SK-N-SH (cell line): ENCODE data around the gene ESRRA. TPM values are rescaled to one million over a fixed set of nuclear protein-coding genes. Genes with fewer than 3 reads are reported as not detected.

ENCODE experiments used
- CTCF ChIA-PET: fragments of 300-600, 350-600 bp; formaldehyde crosslinking; extraction: SDS; loops from one replicate; lab custom pipeline; 2021; lab: Yijun Ruan, JAX
- POLR2A ChIA-PET: fragments of 350-600 bp; sonication (Branson Sonifier 250); formaldehyde crosslinking; extraction: SDS; loops from one replicate; lab custom pipeline; 2020; ENCODE audit warnings: antibody characterized with exemption, inconsistent platforms; lab: Yijun Ruan, JAX
- DNase-seq: peaks from one replicate; pipeline ENCODE4 v3.0.0; 2012
- H2AFZ ChIP-seq: fragments of 200-600 bp; sonication (generic); 2 replicates; pipeline ENCODE4 v1.8.1; 2016; ENCODE audit warnings: antibody characterized with exemption, mild to moderate bottlenecking, low read depth
- H3F3A ChIP-seq: fragments of 200-600 bp; sonication (generic); replicated peaks from 2 replicates; pipeline ENCODE3; 2016; ENCODE audit warnings: antibody characterized with exemption, mild to moderate bottlenecking; ENCODE audit not compliant: insufficient read depth
- H3K27ac ChIP-seq, 2 experiments: fragments of 200-500 bp in 1 of 2; fragments of 200-600 bp in 1 of 2; sonication (Bioruptor generic) in 1 of 2; sonication (generic), shearing (Covaris generic) in 1 of 2; 2 replicates each; pipeline versions ENCODE4 v1.5.1 to v1.6.1; 2014 to 2016; ENCODE audit warnings: low read depth in 2 of 2, inconsistent platforms in 1 of 2, low read length in 1 of 2, mild to moderate bottlenecking in 1 of 2, mixed read lengths in 1 of 2
- H3K27me3 ChIP-seq: fragments of 200-600 bp; sonication (generic), shearing (Covaris generic); 2 replicates; pipeline ENCODE4 v1.6.1; 2016; ENCODE audit warnings: mixed run types; ENCODE audit not compliant: insufficient read depth
- H3K36me3 ChIP-seq, 2 experiments: fragments of 200-500 bp in 1 of 2; fragments of 200-600 bp in 1 of 2; sonication (Bioruptor generic) in 1 of 2; sonication (generic) in 1 of 2; replicated peaks in 1 of 2; 2 replicates each; pipeline versions ENCODE3 to v1.5.1; 2014 to 2016; ENCODE audit warnings: low read length in 1 of 2, mild to moderate bottlenecking in 1 of 2; ENCODE audit not compliant: insufficient read depth in 2 of 2, control insufficient read depth in 1 of 2
- H3K4me1 ChIP-seq, 2 experiments: fragments of 200-500 bp in 1 of 2; fragments of 200-600 bp in 1 of 2; sonication (Bioruptor generic) in 1 of 2; sonication (generic), shearing (Covaris generic) in 1 of 2; 2 replicates each; pipeline versions ENCODE4 v1.5.1 to v1.6.1; 2014 to 2016; ENCODE audit warnings: low read depth in 1 of 2, low read length in 1 of 2, mixed run types in 1 of 2; ENCODE audit not compliant: insufficient read depth in 2 of 2, control insufficient read depth in 1 of 2
- H3K4me2 ChIP-seq: fragments of 200-600 bp; sonication (generic), shearing (Covaris generic); 2 replicates; pipeline ENCODE4 v1.6.1; 2017; ENCODE audit warnings: mixed run types
- H3K4me3 ChIP-seq, 2 experiments: fragments of 200-500 bp in 1 of 2; fragments of 200-600 bp in 1 of 2; sonication (Bioruptor generic) in 1 of 2; sonication (generic), shearing (Covaris generic) in 1 of 2; 2 replicates each; pipeline versions ENCODE4 v1.5.1 to v1.8.1; 2014 to 2016; ENCODE audit warnings: low read depth in 2 of 2, inconsistent platforms in 1 of 2, low read length in 1 of 2, mild to moderate bottlenecking in 1 of 2, mixed read lengths in 1 of 2, moderate library complexity in 1 of 2
- H3K79me2 ChIP-seq: fragments of 200-600 bp; sonication (generic); 2 replicates; pipeline ENCODE4 v1.8.1; 2017; ENCODE audit warnings: mild to moderate bottlenecking; ENCODE audit not compliant: insufficient read depth
- H3K9ac ChIP-seq: fragments of 200-600 bp; sonication (generic); 2 replicates; pipeline ENCODE4 v1.6.1; 2017; ENCODE audit warnings: mixed run types
- H3K9me2 ChIP-seq: fragments of 200-600 bp; sonication (generic); 2 replicates; pipeline ENCODE4 v1.6.1; 2017; ENCODE audit warnings: mixed run types
- H3K9me3 ChIP-seq: fragments of 200-600 bp; sonication (generic); 2 replicates; pipeline ENCODE4 v1.6.1; 2017; ENCODE audit warnings: mixed run types, mild to moderate bottlenecking, moderate library complexity
- H4K20me1 ChIP-seq: fragments of 200-600 bp; sonication (generic); 2 replicates; pipeline ENCODE4 v1.6.1; 2017; ENCODE audit warnings: mild to moderate bottlenecking, mixed run types; ENCODE audit not compliant: insufficient read depth
- CHD2 ChIP-seq: fragments of 150-350 bp; IDR thresholded peaks from 2 replicates; pipeline ENCODE4 v1.6.1; 2018; ENCODE audit warnings: low read length; ENCODE audit not compliant: partially characterized antibody
- CTCF ChIP-seq: fragments of 200-600 bp; sonication (generic); IDR thresholded peaks from 2 replicates; pipeline ENCODE4 v1.6.1; 2017; ENCODE audit warnings: antibody characterized with exemption, mild to moderate bottlenecking, moderate library complexity
- ELF1 ChIP-seq: IDR thresholded peaks from 2 replicates; pipeline ENCODE4 v1.4.0; 2012
- EZH2phosphoT487 ChIP-seq: fragments of 200-600 bp; sonication (generic); IDR thresholded peaks from 2 replicates; pipeline ENCODE4 v1.6.1; 2017; ENCODE audit warnings: low read depth, mixed run types, mild to moderate bottlenecking, antibody characterized with exemption, moderate library complexity, borderline replicate concordance
- FOSL2 ChIP-seq: IDR thresholded peaks from 2 replicates; pipeline ENCODE4 v1.4.0; 2012; ENCODE audit warnings: low read depth, mild to moderate bottlenecking, moderate library complexity, borderline replicate concordance
- FOXM1 ChIP-seq: IDR thresholded peaks from 2 replicates; pipeline ENCODE4 v1.4.0; 2012; ENCODE audit warnings: low read depth, mild to moderate bottlenecking
- GABPA ChIP-seq: IDR thresholded peaks from 2 replicates; pipeline ENCODE4 v1.4.0; 2012; ENCODE audit warnings: low read depth, mild to moderate bottlenecking
- GATA2 ChIP-seq: sonication (generic); formaldehyde crosslinking; IDR thresholded peaks from 2 replicates; pipeline ENCODE4 v1.5.0; 2020; ENCODE audit warnings: mild to moderate bottlenecking, missing genetic modification reagents
- IRF3 ChIP-seq: fragments of 150-350 bp; IDR thresholded peaks from 2 replicates; pipeline ENCODE4 v1.6.1; 2016; ENCODE audit warnings: mild to moderate bottlenecking, low read depth, low read length
- JUND ChIP-seq: IDR thresholded peaks from 2 replicates; pipeline ENCODE4 v1.4.0; 2012
- MAX ChIP-seq: IDR thresholded peaks from 2 replicates; pipeline ENCODE4 v1.4.0; 2012; ENCODE audit warnings: low read depth
- NFIC ChIP-seq: IDR thresholded peaks from 2 replicates; pipeline ENCODE4 v1.4.0; 2012; ENCODE audit warnings: borderline replicate concordance
- RCOR1 ChIP-seq: fragments of 150-350 bp; IDR thresholded peaks from 2 replicates; pipeline ENCODE4 v1.6.1; 2017; ENCODE audit warnings: antibody characterized with exemption, low read length
- RFX5 ChIP-seq: IDR thresholded peaks from 2 replicates; pipeline ENCODE4 v1.6.1; 2012; ENCODE audit warnings: mild to moderate bottlenecking, improper control_type of control experiment, low read length
- SIN3A ChIP-seq: IDR thresholded peaks from 2 replicates; pipeline ENCODE4 v1.6.1; 2012; ENCODE audit warnings: low read depth, mild to moderate bottlenecking, low read length, moderate library complexity, borderline replicate concordance
- SMC3 ChIP-seq: IDR thresholded peaks from 2 replicates; pipeline ENCODE4 v1.6.1; 2012; ENCODE audit warnings: low read depth, low read length, improper control_type of control experiment
- TCF12 ChIP-seq: IDR thresholded peaks from 2 replicates; pipeline ENCODE4 v1.4.0; 2012
- TEAD4 ChIP-seq: IDR thresholded peaks from 2 replicates; pipeline ENCODE4 v1.4.0; 2012; ENCODE audit warnings: mild to moderate bottlenecking, borderline replicate concordance; ENCODE audit not compliant: insufficient read depth
- USF2 ChIP-seq: fragments of 150-350 bp; IDR thresholded peaks from 2 replicates; pipeline ENCODE4 v1.6.1; 2017; ENCODE audit warnings: antibody characterized with exemption, low read length, low read depth, borderline replicate concordance
- YY1 ChIP-seq: IDR thresholded peaks from 2 replicates; pipeline ENCODE4 v1.4.0; 2012; ENCODE audit warnings: low read depth, mild to moderate bottlenecking
- ZBTB33 ChIP-seq: IDR thresholded peaks from 2 replicates; pipeline ENCODE4 v1.4.0; 2012; ENCODE audit warnings: low read depth, borderline replicate concordance
- WGBS: methylation state at CpG from one replicate; pipeline ENCODE4 v1.1.6; 2017; ENCODE audit warnings: low lambda C conversion rate; 5-methylcytosine and 5-hydroxymethylcytosine counted together
- polyA plus RNA-seq, 3 experiments: library from polyadenylated mRNA; depleted of rRNA; stranded (reverse); fragments of >200 nt; gene quantifications; 2 replicates each; pipeline ENCODE4 v1.2.3, GENCODE V29; 2012

The ESRRA gene
- polyA plus RNA-seq, 1 of the 3 experiments (the other 2 are of a cell fraction) = 27.8 TPM

- Histone ChIP-seq H3K9ac (no peak overlapping the region), H3K4me3 (no peak overlapping the region), H3K27me3 (no peaks in the 10 kb centered on the region), H3K79me2 (peaks cover 27% of the 10 kb centered on the region), H2AFZ (no peak overlapping the region), H3K9me3 (no peaks in the 10 kb centered on the region), H3K27ac (no peak overlapping the region), H3K9me2 (no peaks in the 10 kb centered on the region), H4K20me1 (0 out of 2 replicates have a peak, but pooled peaks cover 5% of the 10 kb centered on the region), H3K4me1 (peaks cover 8 to 11% of the 10 kb centered on the region in 2 experiments; a peak in 2 of 4 replicates), H3K4me2 (no peak overlapping the region), H3K36me3 (peaks cover 25 to 54% of the 10 kb centered on the region in 2 experiments), H3F3A (peaks cover 3% of the 10 kb centered on the region)
- ChIA-PET CTCF (no interaction called here), POLR2A (no interaction called here)
- no peak for TF ChIP-seq GABPA
- TF ChIP-seq USF2 = no peak
- no peak for TF ChIP-seq TCF12
- no peak for TF ChIP-seq SMC3
- no peak for TF ChIP-seq RFX5
- TF ChIP-seq ZBTB33 = no peak
- no peak for TF ChIP-seq FOSL2
- no peak for TF ChIP-seq EZH2phosphoT487
- no peak for TF ChIP-seq RCOR1
- TF ChIP-seq ELF1 = no peak
- TF ChIP-seq TEAD4 = no peak
- no peak for TF ChIP-seq YY1
- no peak for TF ChIP-seq JUND
- no peak for TF ChIP-seq CHD2
- no peak for DNase-seq
- over 99% methylated on average over 6 of the region's 6 CpGs for WGBS
These were observed 59.1 kb downstream of the ESRRA start for GRCh38 chr11:64364435-64364834.

GRCh38 chr11:64364911-64365310 lies 59.6 kb downstream of the ESRRA start:
- CTCF ChIA-PET = no interaction called here
- WGBS = 98% methylated on average over 4 of the region's 4 CpGs
- 0 out of 2 replicates have a peak, but pooled peaks cover 4% of the 10 kb centered on the region for H4K20me1 ChIP-seq
- H3K9me2 ChIP-seq = no peaks in the 10 kb centered on the region
- POLR2A ChIA-PET = no interaction called here
- no peaks in the 10 kb centered on the region for H3K27me3 ChIP-seq
- no peak overlapping the region for H3K4me2 ChIP-seq
- no peak overlapping the region for H2AFZ ChIP-seq
- H3K4me1 ChIP-seq = peaks cover 4 to 6% of the 10 kb centered on the region in 2 experiments; a peak in 2 of 4 replicates
- H3K4me3 ChIP-seq = no peak overlapping the region
- H3K36me3 ChIP-seq = peaks cover 25 to 58% of the 10 kb centered on the region in 2 experiments
- H3K79me2 ChIP-seq = peaks cover 22% of the 10 kb centered on the region; the same call in 1 of the 2 replicates
- no peak for DNase-seq
- no peak overlapping the region for H3K27ac ChIP-seq
- no peaks in the 10 kb centered on the region for H3K9me3 ChIP-seq
- H3K9ac ChIP-seq = no peak overlapping the region
- H3F3A ChIP-seq = peaks cover 3% of the 10 kb centered on the region
- TF ChIP-seq GABPA (no peak), MAX (no peak), GATA2 (no peak), JUND (no peak), NFIC (no peak), FOXM1 (no peak), SIN3A (no peak), IRF3 (no peak), CTCF (no peak), RFX5 (no peak), USF2 (no peak), SMC3 (no peak)
